Prostate gland (tissue), 2 donors: ENCODE measurements around the gene CCN2. TPM values are rescaled to one million over a fixed set of nuclear protein-coding genes. Genes with fewer than 3 reads are reported as not detected.
A peak's percentile ranks its signal among the peaks of the same experiment; 100 is the strongest.
"Not testable (repeated sequence)": the region's sequence is repeated elsewhere in the genome, so short reads cannot be mapped to it uniquely, and the experiment has no call there.

Experiments used
- DNase-seq: peaks from one replicate; pipeline ENCODE4 v3.0.0-alpha.2; 2019; ENCODE audit warnings: low spot score
- H3K27ac ChIP-seq, 2 donors: fragments of 200-600 bp; sonication (generic); 2 replicates each; pipeline ENCODE4 v1.5.1; 2017 to 2019
- H3K27me3 ChIP-seq: fragments of 200-600 bp; sonication (generic); replicated peaks from 2 replicates; pipeline ENCODE4 v1.5.1; 2019; ENCODE audit not compliant: insufficient read depth
- H3K36me3 ChIP-seq, 2 donors: fragments of 200-600 bp; sonication (generic); 1 replicate in 1 of 2; 2 replicates in 1 of 2; pipeline versions ENCODE4 v1.5.1 to v1.8.1; 2017 to 2019
- H3K4me1 ChIP-seq: fragments of 200-600 bp; sonication (generic); replicated peaks from 2 replicates; pipeline ENCODE4 v1.5.1; 2019
- H3K4me3 ChIP-seq, 2 donors: fragments of 200-600 bp; sonication (generic); 2 replicates each; pipeline ENCODE4 v1.5.1; 2017 to 2019
- H3K9me3 ChIP-seq: fragments of 200-600 bp; sonication (generic); 2 replicates; pipeline ENCODE4 v1.5.1; 2017
- CTCF ChIP-seq, 4 experiments: fragments of 200-600 bp in 2 of 4; fragments of 450-650 bp in 2 of 4; sonication (generic) in 2 of 4; IDR thresholded peaks; 1 replicate in 3 of 4; 2 replicates in 1 of 4; pipeline ENCODE4 v1.5.1; 2016 to 2019; ENCODE audit warnings: antibody characterized with exemption in 4 of 4, mild to moderate bottlenecking in 2 of 4, moderate library complexity in 2 of 4
- POLR2A ChIP-seq: fragments of 450-650 bp; IDR thresholded peaks from one replicate; pipeline ENCODE4 v1.6.1; 2016; ENCODE audit warnings: antibody characterized with exemption, mild to moderate bottlenecking
- POLR2AphosphoS5 ChIP-seq: sonication (generic); formaldehyde crosslinking; IDR thresholded peaks from one replicate; pipeline ENCODE4 v1.6.1; 2017; ENCODE audit warnings: antibody characterized with exemption
- WGBS: methylation state at CpG from one replicate; pipeline ENCODE4 v1.1.5; 2018; 5-methylcytosine and 5-hydroxymethylcytosine counted together
- intact Hi-C: fragments of 100-400 bp; cut with DNase I; formaldehyde crosslinking; loops from one replicate; pipeline ENCODE4 v1.14.2; 2022
- total RNA-seq, 2 donors: library from RNA; depleted of rRNA; stranded (reverse); fragments of >200 nt; gene quantifications; one replicate each; pipeline ENCODE4 v1.1.0, GENCODE V29; 2016

CCN2 gene
- total RNA-seq, 2 donors from 2014 or later = 73.1 to 120 TPM

GRCh38 chr6:131917318-131917717 lies 33.9 kb downstream of the CCN2 start:
- intact Hi-C loops = loop anchor here (10.0 kb wide), 2 partner anchors 133 to 567 kb away; no protein-coding TSS in a partner anchor
- Histone ChIP-seq H3K9me3 (no peaks in the 10 kb centered on the region), H3K27ac (no peak overlapping the region), H3K36me3 (no peaks in the 10 kb centered on the region), H3K4me1 (no peaks in the 10 kb centered on the region), H3K27me3 (no peaks in the 10 kb centered on the region), H3K4me3 (no peak overlapping the region)
- no peak for DNase-seq
- TF ChIP-seq CTCF (IDR thresholded peaks at IDR 0.05) = no peak
- no peak for TF ChIP-seq POLR2AphosphoS5
- TF ChIP-seq POLR2A = no peak
- WGBS = 60% methylated on average over 2 of the region's 2 CpGs

GRCh38 chr6:131916847-131917246 lies 34.3 kb downstream of the CCN2 start:
- Histone ChIP-seq H3K4me3 (no peak overlapping the region), H3K4me1 (no peaks in the 10 kb centered on the region), H3K27me3 (no peaks in the 10 kb centered on the region), H3K9me3 (no peaks in the 10 kb centered on the region), H3K36me3 (no peaks in the 10 kb centered on the region), H3K27ac (no peak overlapping the region)
- 92% methylated on average over 2 of the region's 2 CpGs for WGBS
- no peak for DNase-seq
- TF ChIP-seq CTCF (IDR thresholded peaks at IDR 0.05) (no peak), POLR2AphosphoS5 (no peak), POLR2A (no peak)
- intact Hi-C loops = loop anchor here (10.0 kb wide), 2 partner anchors 132 to 568 kb away; no protein-coding TSS in a partner anchor

GRCh38 chr6:131916091-131916796 lies 34.9 kb downstream of the CCN2 start:
- H3K27me3 ChIP-seq, H3K9me3 ChIP-seq, H3K4me3 ChIP-seq, H3K27ac ChIP-seq, DNase-seq, H3K36me3 ChIP-seq, H3K4me1 ChIP-seq: not testable (repeated sequence)
- intact Hi-C loops = loop anchor here (10.0 kb wide), 2 partner anchors 131 to 569 kb away; no protein-coding TSS in a partner anchor
- WGBS = 93% methylated on average over 2 of the region's 2 CpGs

GRCh38 chr6:131914967-131915751 lies 36.0 kb downstream of the CCN2 start:
- Histone ChIP-seq H3K27ac (no peak overlapping the region), H3K4me1 (no peaks in the 10 kb centered on the region), H3K4me3 (no peak overlapping the region), H3K9me3 (no peaks in the 10 kb centered on the region), H3K36me3 (no peaks in the 10 kb centered on the region), H3K27me3 (no peaks in the 10 kb centered on the region)
- intact Hi-C loops = loop anchor here (10.0 kb wide), 2 partner anchors 130 to 570 kb away; no protein-coding TSS in a partner anchor
- no peak for TF ChIP-seq POLR2AphosphoS5
- TF ChIP-seq CTCF (IDR thresholded peaks at IDR 0.05) = peak in 3 of 4 experiments; percentile 60 to 74 (median 72)
- WGBS = 38% methylated on average over 10 of the region's 10 CpGs
- DNase-seq = peak; percentile 74

GRCh38 chr6:131914234-131914633 lies 36.9 kb downstream of the CCN2 start:
- TF ChIP-seq POLR2AphosphoS5 (no peak), POLR2A (no peak), CTCF (IDR thresholded peaks at IDR 0.05) (no peak)
- intact Hi-C loops = loop anchor here (10.0 kb wide), 2 partner anchors 129 to 571 kb away; no protein-coding TSS in a partner anchor
- Histone ChIP-seq H3K9me3 (no peaks in the 10 kb centered on the region), H3K36me3 (no peaks in the 10 kb centered on the region), H3K27me3 (no peaks in the 10 kb centered on the region), H3K4me1 (no peaks in the 10 kb centered on the region), H3K4me3 (no peak overlapping the region), H3K27ac (no peak overlapping the region)
- no peak for DNase-seq
- 62% methylated on average over 1 of the region's 1 CpG for WGBS
